ENCODE measurements around the gene FAM20A.

Gene FAM20A

DNA sequence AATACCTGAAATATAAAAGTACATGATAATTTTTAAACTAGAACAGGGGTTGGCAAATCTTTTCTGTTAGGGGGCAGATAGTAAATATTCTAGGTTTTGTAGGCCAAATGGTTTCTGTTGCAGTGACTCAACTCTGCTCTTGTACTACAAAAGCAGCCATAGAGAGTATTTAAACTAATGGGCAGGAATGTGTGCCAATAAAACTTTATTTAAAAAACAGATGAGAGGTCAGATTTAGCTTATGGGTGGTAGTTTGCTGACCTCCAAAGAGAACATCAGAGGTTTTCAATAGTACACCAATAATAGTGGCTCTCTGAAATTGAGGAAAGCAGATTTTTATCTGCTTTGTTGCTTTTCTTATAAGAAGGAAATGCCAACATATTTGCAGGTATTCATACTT, 15.2 kb upstream of the FAM20A start:
- ATAC-seq (ENCODE audit: low read depth) (no peak), DNase-seq (ENCODE audit: low spot score in 2 of 2) (no peak)
- H3K27ac Mint-ChIP-seq = no peak overlapping the region
- H3K4me3 Mint-ChIP-seq = no peak overlapping the region
- no peaks in the 10 kb centered on the region for H3K36me3 Mint-ChIP-seq
- H3K27me3 Mint-ChIP-seq = peaks cover 22% of the 10 kb centered on the region
- H3K9me3 Mint-ChIP-seq = peaks cover 7% of the 10 kb centered on the region
- no peaks in the 10 kb centered on the region for H3K4me1 Mint-ChIP-seq

DNA sequence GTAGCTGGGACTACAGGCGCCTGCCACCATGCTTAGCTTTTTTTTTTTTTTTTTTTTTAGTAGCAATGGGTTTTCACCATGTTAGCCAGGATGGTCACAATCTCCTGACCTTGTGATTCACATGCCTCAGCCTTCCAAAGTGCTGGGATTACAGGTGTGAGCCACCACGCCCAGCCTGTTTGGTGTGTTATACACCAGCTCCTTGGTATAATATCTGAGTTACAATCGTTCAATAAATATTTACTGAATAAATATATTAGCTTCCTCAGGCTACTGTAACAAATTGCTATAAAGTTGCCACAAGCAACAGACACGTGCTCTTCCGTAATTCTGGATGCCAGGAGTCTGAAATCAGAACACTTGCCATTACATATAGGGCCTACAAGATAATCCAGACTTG, 13.6 kb upstream of the FAM20A start:
- Mint-ChIP-seq H3K4me1 (no peaks in the 10 kb centered on the region), H3K9me3 (peaks cover 5% of the 10 kb centered on the region), H3K27me3 (peaks cover 17% of the 10 kb centered on the region), H3K36me3 (peaks cover 4% of the 10 kb centered on the region), H3K27ac (no peak overlapping the region), H3K4me3 (no peak overlapping the region)
- DNase-seq (ENCODE audit: low spot score in 2 of 2) (no peak), ATAC-seq (ENCODE audit: low read depth) (no peak)

DNA sequence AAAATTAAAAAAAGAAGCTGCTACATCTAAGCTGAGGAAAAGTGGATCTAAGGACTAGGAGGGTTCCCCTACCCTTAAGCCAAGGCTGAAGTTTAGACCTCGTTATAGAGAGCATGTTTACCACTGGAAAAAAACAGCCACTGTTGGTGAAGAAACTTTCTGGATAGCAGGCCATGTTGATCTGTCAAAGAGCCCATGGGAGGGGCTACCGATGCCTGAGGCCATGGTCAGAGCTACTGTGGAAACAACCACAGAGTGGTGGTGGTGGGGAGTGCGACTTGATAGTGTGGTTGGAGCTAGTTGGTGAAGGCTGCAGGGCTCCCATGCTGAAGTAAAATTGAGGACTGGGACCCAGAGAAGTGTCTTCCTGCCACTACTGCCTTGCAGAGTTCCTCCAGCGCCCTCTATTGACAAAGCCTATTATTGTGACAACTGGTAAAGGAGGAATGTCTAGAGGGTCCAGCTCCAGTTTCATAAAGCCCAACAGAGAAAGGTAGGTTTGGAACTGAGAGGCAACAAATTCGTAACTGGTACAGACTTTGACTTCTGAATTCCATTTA, 12.7 kb upstream of the FAM20A start:
- ATAC-seq (ENCODE audit: low read depth) (no peak), DNase-seq (ENCODE audit: low spot score in 2 of 2) (no peak)
- Mint-ChIP-seq H3K4me1 (no peaks in the 10 kb centered on the region), H3K4me3 (no peak overlapping the region), H3K27ac (no peak overlapping the region), H3K9me3 (peaks cover 5% of the 10 kb centered on the region), H3K36me3 (peaks cover 4% of the 10 kb centered on the region), H3K27me3 (peaks cover 13% of the 10 kb centered on the region)

DNA sequence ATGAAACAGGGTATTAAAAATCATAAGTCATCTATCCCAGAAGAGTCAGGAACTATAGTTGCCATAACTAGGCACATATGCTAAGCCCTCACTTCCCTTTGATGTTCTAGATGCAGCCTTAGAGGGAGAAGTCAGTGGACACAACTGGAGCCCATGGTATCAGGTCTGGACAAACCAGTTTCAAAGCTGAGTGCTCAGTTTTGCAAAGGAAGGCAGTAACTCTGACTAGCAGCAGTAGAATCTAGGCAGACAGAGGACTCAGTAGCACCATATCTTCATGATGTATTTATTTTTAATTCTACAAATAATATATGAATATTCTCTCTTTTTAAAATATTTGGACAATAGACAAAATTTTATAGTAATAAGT, 11.7 kb upstream of the FAM20A start:
- no peak for DNase-seq (ENCODE audit: low spot score in 2 of 2)
- Mint-ChIP-seq H3K9me3 (peaks cover 7% of the 10 kb centered on the region), H3K27me3 (peaks cover 9% of the 10 kb centered on the region), H3K4me1 (no peaks in the 10 kb centered on the region), H3K36me3 (peaks cover 4% of the 10 kb centered on the region), H3K27ac (no peak overlapping the region), H3K4me3 (no peak overlapping the region)
- no peak for ATAC-seq (ENCODE audit: low read depth)

DNA sequence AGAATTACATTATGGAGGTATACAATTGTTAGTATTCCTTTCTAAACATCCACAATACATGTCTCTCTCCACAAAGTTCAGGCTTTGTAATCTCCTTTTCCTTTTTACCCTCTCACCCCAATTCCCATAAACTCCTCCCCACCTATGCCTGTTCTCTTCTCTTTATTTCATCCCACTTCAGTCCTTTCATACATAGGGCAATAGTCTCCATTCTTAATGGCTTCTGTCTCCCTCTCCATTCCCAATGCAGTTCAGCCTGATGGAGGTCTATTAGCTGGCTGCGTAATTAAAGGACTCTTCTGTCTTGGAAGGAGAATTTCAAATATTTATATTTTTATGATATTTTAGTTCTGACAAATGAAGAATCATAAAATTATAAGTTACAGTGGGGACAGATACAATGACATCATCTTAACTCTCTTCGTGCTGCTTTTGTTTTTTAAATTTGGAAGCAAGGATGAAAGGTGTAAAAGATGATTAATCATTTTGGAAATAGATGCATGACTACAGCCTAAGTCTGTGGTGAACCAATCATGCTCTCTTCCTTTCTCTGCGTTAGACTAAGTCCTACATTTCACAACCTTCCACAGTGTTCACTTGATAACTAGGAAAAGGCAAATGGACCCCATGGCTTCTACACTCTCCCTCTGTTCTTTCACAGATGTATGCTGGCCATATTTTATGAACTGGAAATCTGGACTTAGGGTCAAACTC, 11.2 kb upstream of the FAM20A start:
- DNase-seq (ENCODE audit: low spot score in 2 of 2) = no peak
- Mint-ChIP-seq H3K27me3 (peaks cover 9% of the 10 kb centered on the region), H3K4me1 (no peaks in the 10 kb centered on the region), H3K4me3 (no peak overlapping the region), H3K9me3 (peaks cover 9% of the 10 kb centered on the region), H3K36me3 (peaks cover 4% of the 10 kb centered on the region), H3K27ac (no peak overlapping the region)
- no peak for ATAC-seq (ENCODE audit: low read depth)

DNA sequence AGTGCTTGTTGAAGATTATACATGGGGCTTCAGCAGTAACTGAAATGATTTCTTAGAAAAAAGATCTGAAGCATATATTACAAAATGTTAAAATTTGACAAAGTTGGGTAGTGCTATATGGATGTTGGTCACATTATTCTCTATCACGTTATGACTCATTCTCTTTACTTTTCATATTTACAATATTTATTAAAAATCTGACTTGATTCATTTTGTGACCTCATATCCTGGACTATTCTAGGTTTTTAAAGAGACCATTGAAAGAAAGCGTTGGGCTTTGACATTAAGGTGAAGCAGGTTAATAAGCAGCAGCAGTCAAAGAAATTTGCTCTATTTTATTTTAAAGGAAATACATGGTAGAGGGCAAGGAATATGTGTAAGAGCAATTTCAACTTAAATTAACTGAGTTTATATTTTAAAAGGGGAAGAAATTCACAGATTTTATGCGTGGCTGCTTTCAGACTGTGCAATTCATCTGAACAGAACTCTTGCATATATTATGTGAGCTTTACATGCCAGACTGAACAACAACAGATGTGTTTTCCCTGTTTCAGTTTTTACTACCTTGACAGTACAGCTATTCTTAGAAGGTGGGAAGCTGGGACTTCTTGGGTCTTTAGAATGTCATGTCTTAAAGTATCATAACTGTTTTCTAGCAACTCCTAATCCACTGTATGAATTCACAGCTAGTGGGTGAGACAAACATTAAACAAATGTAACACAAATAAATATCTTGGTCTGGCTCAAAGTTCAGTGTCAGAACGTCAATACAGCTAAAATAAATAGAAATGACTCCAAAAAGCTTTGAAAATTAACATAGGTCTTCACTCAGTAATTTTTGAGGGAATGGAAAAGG, 10.4 kb upstream of the FAM20A start:
- no peak overlapping the region for H3K4me3 Mint-ChIP-seq
- H3K4me1 Mint-ChIP-seq = no peaks in the 10 kb centered on the region
- H3K36me3 Mint-ChIP-seq = peaks cover 4% of the 10 kb centered on the region
- H3K27ac Mint-ChIP-seq = no peak overlapping the region
- peaks cover 11% of the 10 kb centered on the region for H3K27me3 Mint-ChIP-seq
- H3K9me3 Mint-ChIP-seq = peaks cover 10% of the 10 kb centered on the region
- DNase-seq (ENCODE audit: low spot score in 2 of 2) (no peak), ATAC-seq (ENCODE audit: low read depth) (no peak)

DNA sequence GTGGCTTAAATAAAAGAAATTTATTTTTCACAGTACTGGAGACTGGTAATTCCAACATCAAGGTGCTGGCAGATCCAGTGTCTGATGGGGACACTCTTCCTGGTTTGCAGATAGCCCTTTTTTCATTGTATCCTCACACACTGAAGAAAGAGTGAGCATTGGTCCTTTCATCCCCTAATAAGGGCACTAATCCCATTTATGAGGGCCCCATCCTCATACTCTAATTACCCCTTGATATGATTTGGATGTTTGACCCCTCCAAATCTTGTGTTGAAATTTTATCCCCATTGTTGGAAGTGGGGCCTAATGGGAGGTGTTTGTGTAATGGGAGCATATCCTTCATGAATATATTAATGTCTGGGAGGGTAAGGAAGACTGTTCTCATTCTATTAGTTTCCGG, 9.4 kb upstream of the FAM20A start:
- H3K27me3 Mint-ChIP-seq = peaks cover 11% of the 10 kb centered on the region

DNA sequence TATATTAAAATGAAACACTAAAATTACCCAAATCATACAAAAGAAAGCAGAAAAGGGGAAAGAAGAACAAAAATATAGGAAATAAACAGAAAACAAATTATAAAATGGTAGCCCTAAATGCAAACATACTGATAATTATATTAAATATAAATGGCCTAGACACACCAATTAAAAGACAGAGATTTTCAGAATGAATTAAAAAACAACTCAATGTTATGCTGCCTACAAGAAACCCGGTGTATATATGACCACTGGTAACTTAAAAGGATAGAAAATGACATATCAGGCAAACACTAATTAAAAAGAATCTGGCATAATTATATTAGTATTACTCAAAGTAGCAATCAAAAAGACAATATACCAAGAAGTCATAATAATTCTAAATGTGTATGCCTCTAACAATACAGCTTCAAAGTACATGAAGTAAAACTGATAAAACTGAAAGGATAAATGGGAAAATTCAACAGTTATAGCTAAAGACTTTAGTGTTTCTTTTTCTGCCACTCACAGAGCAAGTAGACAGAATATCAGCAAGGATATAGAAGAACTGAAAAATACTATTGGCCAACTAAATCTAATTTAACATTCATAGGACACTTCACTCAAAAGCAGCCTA, 7.5 kb upstream of the FAM20A start:
- Mint-ChIP-seq H3K36me3 (peaks cover 4% of the 10 kb centered on the region), H3K9me3 (peaks cover 13% of the 10 kb centered on the region), H3K4me1 (no peaks in the 10 kb centered on the region), H3K27ac (no peak overlapping the region), H3K27me3 (peaks cover 12% of the 10 kb centered on the region), H3K4me3 (no peak overlapping the region)
- ATAC-seq (ENCODE audit: low read depth) = no peak
- DNase-seq (ENCODE audit: low spot score in 2 of 2) = no peak

More for the DNA sequence above, 9.4 kb upstream of the FAM20A start:
- no peak for ATAC-seq (ENCODE audit: low read depth)
- Mint-ChIP-seq H3K9me3 (peaks cover 13% of the 10 kb centered on the region), H3K4me1 (no peaks in the 10 kb centered on the region), H3K27ac (no peak overlapping the region), H3K36me3 (peaks cover 4% of the 10 kb centered on the region), H3K4me3 (no peak overlapping the region)
- no peak for DNase-seq (ENCODE audit: low spot score in 2 of 2)

DNA sequence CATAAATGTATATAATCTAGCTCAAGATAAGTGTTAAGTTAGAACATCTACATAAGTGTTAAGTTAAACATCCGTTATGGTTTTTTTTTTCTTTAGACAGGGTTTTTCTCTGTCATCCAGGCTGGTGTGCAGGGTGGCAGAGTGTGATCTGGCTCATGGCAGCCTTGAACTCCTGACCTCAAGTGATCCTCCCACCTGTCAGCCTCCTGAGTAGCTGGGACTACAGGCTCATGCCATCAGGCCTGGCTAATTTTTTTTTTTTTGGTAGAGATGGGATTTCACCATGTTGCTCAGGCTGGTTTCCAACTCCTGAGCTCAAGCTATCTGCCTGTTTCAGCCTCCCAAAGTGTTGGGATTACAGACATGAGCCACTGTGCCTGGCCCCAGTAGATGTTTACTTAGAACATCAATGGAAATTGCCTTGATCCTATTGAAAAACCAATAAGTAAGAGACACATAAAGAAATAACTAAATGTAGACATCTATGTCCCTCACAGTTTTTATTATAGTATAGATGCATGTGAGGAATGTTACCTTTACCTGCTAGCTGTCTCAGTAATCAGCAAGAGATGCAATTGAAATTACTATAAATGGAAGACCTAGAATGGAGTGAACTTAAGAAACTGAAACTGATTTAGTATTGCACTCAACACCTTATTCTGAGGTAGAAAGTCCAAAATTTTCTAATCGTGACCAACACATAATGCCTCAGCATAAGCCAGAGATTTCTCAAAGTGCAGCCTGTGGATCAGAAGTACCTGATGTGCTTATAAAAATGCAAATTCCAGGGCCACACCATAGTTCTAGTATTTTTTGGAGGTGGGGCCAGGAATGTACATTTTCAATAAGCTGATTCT, 5.5 kb upstream of the FAM20A start:
- no peak for DNase-seq (ENCODE audit: low spot score in 2 of 2)
- Mint-ChIP-seq H3K36me3 (peaks cover 4% of the 10 kb centered on the region), H3K27me3 (peaks cover 15% of the 10 kb centered on the region), H3K9me3 (peaks cover 11% of the 10 kb centered on the region), H3K27ac (no peak overlapping the region), H3K4me1 (no peaks in the 10 kb centered on the region), H3K4me3 (no peak overlapping the region)
- ATAC-seq (ENCODE audit: low read depth) = no peak

DNA sequence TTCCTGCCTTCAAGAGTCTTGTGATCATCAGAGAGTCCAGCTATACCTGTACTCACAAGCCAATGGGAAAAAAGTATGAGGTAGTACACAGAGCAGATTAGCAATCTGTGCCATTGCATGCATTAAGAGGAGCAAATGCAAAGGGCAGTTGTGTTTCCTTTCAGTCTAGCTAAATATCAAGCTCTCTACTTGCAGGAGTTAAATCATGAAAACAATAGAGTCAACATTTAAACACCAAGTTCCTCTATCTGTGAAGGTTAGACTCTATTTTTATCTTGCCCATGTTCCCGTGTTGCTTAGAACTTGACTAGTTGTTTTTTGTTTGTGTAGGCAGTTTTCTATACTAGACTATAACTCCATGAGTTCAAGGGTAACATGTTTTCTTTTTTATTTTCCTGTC, 4.7 kb upstream of the FAM20A start:
- DNase-seq (ENCODE audit: low spot score in 2 of 2) (no peak), ATAC-seq (ENCODE audit: low read depth) (no peak)
- Mint-ChIP-seq H3K27me3 (peaks cover 15% of the 10 kb centered on the region), H3K9me3 (peaks cover 11% of the 10 kb centered on the region), H3K36me3 (peaks cover 3% of the 10 kb centered on the region), H3K4me3 (no peak overlapping the region), H3K27ac (no peak overlapping the region), H3K4me1 (no peaks in the 10 kb centered on the region)

DNA sequence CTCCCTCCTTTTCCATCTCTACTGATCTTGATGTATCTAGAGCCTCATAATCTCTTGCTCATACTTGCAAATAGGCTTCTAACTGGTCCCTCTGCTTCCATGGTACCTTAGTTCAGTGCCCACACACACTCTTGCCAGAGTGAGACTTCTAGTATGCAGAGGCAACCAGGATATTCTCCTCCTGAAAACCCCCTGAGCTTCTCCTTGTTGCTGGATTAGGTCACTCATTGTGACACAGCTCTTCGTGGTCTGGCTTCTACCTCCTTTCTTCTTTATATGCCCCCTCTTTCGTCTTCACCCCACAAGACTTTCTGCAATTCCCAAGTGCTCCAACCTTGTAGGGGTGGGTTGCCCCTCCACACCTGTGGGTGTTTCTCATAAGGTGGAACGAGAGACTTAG, 2.5 kb upstream of the FAM20A start:
- peaks cover 4% of the 10 kb centered on the region for H3K4me1 Mint-ChIP-seq
- no peak for ATAC-seq (ENCODE audit: low read depth)
- peaks cover 22% of the 10 kb centered on the region for H3K27me3 Mint-ChIP-seq
- no peak overlapping the region for H3K27ac Mint-ChIP-seq
- H3K4me3 Mint-ChIP-seq = no peak overlapping the region
- no peaks in the 10 kb centered on the region for H3K36me3 Mint-ChIP-seq
- peaks cover 8% of the 10 kb centered on the region for H3K9me3 Mint-ChIP-seq
- no peak for DNase-seq (ENCODE audit: low spot score in 2 of 2)

DNA sequence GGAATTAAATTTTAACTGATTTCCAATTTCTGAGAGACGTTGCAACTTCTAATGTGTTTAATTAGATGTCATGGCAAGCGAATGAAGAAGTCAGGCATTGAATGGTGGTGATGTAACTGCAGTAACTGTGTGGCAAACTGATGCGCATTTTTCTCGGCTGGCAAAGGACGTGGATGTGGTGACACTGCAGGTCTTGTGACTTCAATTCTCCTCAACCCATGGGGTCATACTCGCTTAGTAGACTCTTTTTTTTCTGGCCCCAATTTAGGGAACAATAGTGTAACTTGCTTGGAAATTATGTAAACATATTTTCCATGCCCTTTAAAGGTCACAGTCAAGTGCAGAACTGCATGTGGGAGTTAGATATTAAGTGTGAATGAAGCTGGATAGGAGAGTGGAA, 1.9 kb upstream of the FAM20A start:
- H3K9me3 Mint-ChIP-seq = peaks cover 7% of the 10 kb centered on the region
- peaks cover 24% of the 10 kb centered on the region for H3K27me3 Mint-ChIP-seq
- H3K27ac Mint-ChIP-seq = no peak overlapping the region
- H3K4me3 Mint-ChIP-seq = no peak overlapping the region
- DNase-seq (ENCODE audit: low spot score in 2 of 2) = no peak
- H3K36me3 Mint-ChIP-seq = no peaks in the 10 kb centered on the region
- peaks cover 4% of the 10 kb centered on the region for H3K4me1 Mint-ChIP-seq
- no peak for ATAC-seq (ENCODE audit: low read depth)

DNA sequence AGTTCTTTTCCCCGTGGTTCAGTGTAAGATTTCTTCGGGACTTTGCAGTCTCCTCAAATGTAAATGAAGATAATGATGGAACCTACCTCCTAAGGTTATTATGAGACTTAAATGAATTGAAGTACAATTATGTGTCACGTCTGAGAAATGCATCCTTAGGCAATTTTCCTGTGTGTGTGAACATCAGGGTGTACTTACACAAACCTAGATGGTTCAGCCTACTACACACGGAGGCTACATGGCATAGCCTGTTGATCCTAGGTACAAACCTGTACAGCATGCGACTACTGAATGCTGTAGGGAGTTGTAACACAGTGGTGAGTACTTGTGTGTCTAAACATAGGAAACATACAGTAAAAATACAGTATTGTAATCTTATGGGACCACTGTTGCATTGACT, 1.1 kb upstream of the FAM20A start:
- Mint-ChIP-seq H3K4me1 (peaks cover 4% of the 10 kb centered on the region), H3K27ac (no peak overlapping the region), H3K4me3 (no peak overlapping the region), H3K9me3 (peaks cover 4% of the 10 kb centered on the region), H3K27me3 (peaks cover 28% of the 10 kb centered on the region), H3K36me3 (no peaks in the 10 kb centered on the region)
- ATAC-seq (ENCODE audit: low read depth) (no peak), DNase-seq (ENCODE audit: low spot score in 2 of 2) (no peak)

Data from memory B cell (primary cell).